ENCODE measurements around the gene ZMYM2.
A peak's percentile ranks its signal among the peaks of the same experiment; 100 is the strongest.

The ZMYM2 gene

GRCh38 chr13:20099319-20099718 lies 140.8 kb downstream of the ZMYM2 start:
- no peak overlapping the region for H2AFZ ChIP-seq (ENCODE audit: low read depth, low read length)
- no peak overlapping the region for H3K4me2 ChIP-seq (ENCODE audit: insufficient read depth, low read length)
- ATAC-seq (ENCODE audit: insufficient read depth, low read depth) (no peak), DNase-seq (no peak)
- no peak overlapping the region for H3K27ac ChIP-seq (ENCODE audit: low read length)
- H3K36me3 ChIP-seq (ENCODE audit: insufficient read depth, low read length): no peaks in the 10 kb centered on the region
- H3K79me2 ChIP-seq (ENCODE audit: insufficient read depth, low read length): no peaks in the 10 kb centered on the region
- H3K27me3 ChIP-seq (ENCODE audit: insufficient read depth, low read length, poor library complexity): peaks cover 3% of the 10 kb centered on the region
- no peaks in the 10 kb centered on the region for H4K20me1 ChIP-seq (ENCODE audit: insufficient read depth, low read length)
- peaks cover 51% of the 10 kb centered on the region for H3K4me1 ChIP-seq (ENCODE audit: insufficient read depth, low read length)
- H3K9me3 ChIP-seq (ENCODE audit: insufficient read depth, low read length, severe bottlenecking): no peaks in the 10 kb centered on the region
- H3K4me3 ChIP-seq (ENCODE audit: low read depth in 1 of 2, low read length in 2 of 2): no peak overlapping the region
- TF ChIP-seq EZH2 (IDR thresholded peaks at IDR 0.05; ENCODE audit: borderline replicate concordance, low read depth, low read length, severe bottlenecking) (no peak), CTCF (IDR thresholded peaks at IDR 0.05; ENCODE audit: borderline replicate concordance, extremely low read depth, low read length, poor library complexity, severe bottlenecking) (no peak)
- H3K9ac ChIP-seq (ENCODE audit: low read depth, low read length): no peak overlapping the region

GRCh38 chr13:20101467-20102316 lies 143.2 kb downstream of the ZMYM2 start:
- H3K9me3 ChIP-seq (ENCODE audit: insufficient read depth, low read length, severe bottlenecking): no peaks in the 10 kb centered on the region
- peaks cover 3% of the 10 kb centered on the region for H3K27me3 ChIP-seq (ENCODE audit: insufficient read depth, low read length, poor library complexity)
- no peak overlapping the region for H3K9ac ChIP-seq (ENCODE audit: low read depth, low read length)
- peak; percentile 53 for DNase-seq
- H2AFZ ChIP-seq (ENCODE audit: low read depth, low read length): no peak overlapping the region
- peak overlapping the region; percentile 38 for H3K4me2 ChIP-seq (ENCODE audit: insufficient read depth, low read length)
- H3K79me2 ChIP-seq (ENCODE audit: insufficient read depth, low read length): no peaks in the 10 kb centered on the region
- peak; percentile 72 for ATAC-seq (ENCODE audit: insufficient read depth, low read depth)
- no peaks in the 10 kb centered on the region for H3K36me3 ChIP-seq (ENCODE audit: insufficient read depth, low read length)
- H4K20me1 ChIP-seq (ENCODE audit: insufficient read depth, low read length): no peaks in the 10 kb centered on the region
- peak overlapping the region; percentile 65 for H3K27ac ChIP-seq (ENCODE audit: low read length)
- H3K4me1 ChIP-seq (ENCODE audit: insufficient read depth, low read length): peaks cover 51% of the 10 kb centered on the region
- no peak overlapping the region for H3K4me3 ChIP-seq (ENCODE audit: low read depth in 1 of 2, low read length in 2 of 2)
- TF ChIP-seq EZH2 (IDR thresholded peaks at IDR 0.05; ENCODE audit: borderline replicate concordance, low read depth, low read length, severe bottlenecking): no peak
- no peak for TF ChIP-seq CTCF (IDR thresholded peaks at IDR 0.05; ENCODE audit: borderline replicate concordance, extremely low read depth, low read length, poor library complexity, severe bottlenecking)

GRCh38 chr13:20102525-20103180 lies 144.1 kb downstream of the ZMYM2 start:
- Histone ChIP-seq H3K27ac (ENCODE audit: low read length) (peak overlapping the region; percentile 65), H3K79me2 (ENCODE audit: insufficient read depth, low read length) (no peaks in the 10 kb centered on the region), H3K4me2 (ENCODE audit: insufficient read depth, low read length) (peak overlapping the region; percentile 26), H3K4me1 (ENCODE audit: insufficient read depth, low read length) (peaks cover 51% of the 10 kb centered on the region), H4K20me1 (ENCODE audit: insufficient read depth, low read length) (no peaks in the 10 kb centered on the region), H3K9me3 (ENCODE audit: insufficient read depth, low read length, severe bottlenecking) (no peaks in the 10 kb centered on the region), H3K9ac (ENCODE audit: low read depth, low read length) (0 out of 2 replicates have a peak overlapping the region, but pooled peaks have one; percentile 9), H3K36me3 (ENCODE audit: insufficient read depth, low read length) (no peaks in the 10 kb centered on the region), H3K27me3 (ENCODE audit: insufficient read depth, low read length, poor library complexity) (peaks cover 3% of the 10 kb centered on the region), H3K4me3 (ENCODE audit: low read depth in 1 of 2, low read length in 2 of 2) (no peak overlapping the region), H2AFZ (ENCODE audit: low read depth, low read length) (peak overlapping the region; percentile 40)
- ATAC-seq (ENCODE audit: insufficient read depth, low read depth) (peak; percentile 67), DNase-seq (peak; percentile 60)
- TF ChIP-seq CTCF (IDR thresholded peaks at IDR 0.05; ENCODE audit: borderline replicate concordance, extremely low read depth, low read length, poor library complexity, severe bottlenecking): no peak
- TF ChIP-seq EZH2 (IDR thresholded peaks at IDR 0.05; ENCODE audit: borderline replicate concordance, low read depth, low read length, severe bottlenecking): no peak
